GM12878 (cell line): Measurements from ENCODE around the gene SLC11A2. TPM values are rescaled to one million over a fixed set of nuclear protein-coding genes. Genes with fewer than 3 reads are reported as not detected.

Source experiments
- ATAC-seq: fragments of 200-7000 bp; cut with Tn5 transposase; 3 replicates; pipeline ENCODE4 v1.9.1; 2020; ENCODE audit warnings: mild to moderate bottlenecking, moderate library complexity
- BruUV-seq: library from RNA; stranded (reverse); fragments of 400-500 nt; replicated peaks from 2 replicates; lab custom pipeline; 2021; lab: Mats Ljungman, UMichigan
- CTCF ChIA-PET: fragments of 300-600 bp; sonication (Branson Sonifier 250); formaldehyde crosslinking; extraction: SDS; loops from one replicate; lab custom pipeline; 2021; ENCODE audit warnings: inconsistent platforms; lab: Yijun Ruan, JAX
- POLR2A ChIA-PET: fragments of 350-600 bp; formaldehyde crosslinking; extraction: SDS; loops from one replicate; lab custom pipeline; 2021; ENCODE audit warnings: inconsistent platforms; lab: Charles Lee
- RAD21 ChIA-PET: fragments of 300-600 bp; sonication (Branson Sonifier 250); formaldehyde crosslinking; loops from one replicate; lab custom pipeline; 2023; ENCODE audit warnings: antibody characterized with exemption; ENCODE audit not compliant: unreplicated experiment; lab: Charles Lee
- SMC1A ChIA-PET: fragments of 300-600 bp; sonication (Branson Sonifier 250); formaldehyde crosslinking; loops from one replicate; lab custom pipeline; 2023; ENCODE audit not compliant: unreplicated experiment, uncharacterized antibody; lab: Charles Lee
- DNase-seq: peaks from one replicate; pipeline ENCODE4 v3.0.0-alpha.2; 2011; ENCODE audit warnings: low read depth, low spot score
- FAIRE-seq: peaks from 3 replicates; lab custom pipeline; 2011; peaks lifted over from hg19 to GRCh38; lab: Jason Lieb, UNC
- H2AFZ ChIP-seq: 2 replicates; pipeline ENCODE4 v1.6.0; 2011; ENCODE audit warnings: low read depth, low read length, control low read depth; ENCODE audit not compliant: control insufficient read depth
- H3K27ac ChIP-seq: 2 replicates; pipeline ENCODE4 v1.5.1; 2011; ENCODE audit warnings: control low read depth; ENCODE audit not compliant: control insufficient read depth, insufficient read depth
- H3K27me3 ChIP-seq, 2 experiments: replicated peaks in 1 of 2; 2 replicates each; pipeline versions ENCODE4 v1.6.0 to v1.6.1; 2011; ENCODE audit warnings: low read length in 1 of 2; ENCODE audit not compliant: control insufficient read depth in 2 of 2, insufficient read depth in 2 of 2
- H3K36me3 ChIP-seq, 2 experiments: 2 replicates each; pipeline ENCODE4 v1.5.1; 2011; ENCODE audit warnings: low read length in 1 of 2; ENCODE audit not compliant: control insufficient read depth in 2 of 2, insufficient read depth in 2 of 2
- H3K4me1 ChIP-seq: 2 replicates; pipeline ENCODE4 v1.6.1; 2011; ENCODE audit warnings: mild to moderate bottlenecking, low read length, moderate library complexity, mixed read lengths; ENCODE audit not compliant: control insufficient read depth, insufficient read depth
- H3K4me2 ChIP-seq: 2 replicates; pipeline ENCODE4 v1.6.0; 2011; ENCODE audit warnings: control low read depth; ENCODE audit not compliant: control insufficient read depth, insufficient read depth
- H3K4me3 ChIP-seq: fragments of 200-600 bp; sonication (generic); 2 replicates; pipeline ENCODE4 v1.5.1; 2016
- H3K79me2 ChIP-seq: 2 replicates; pipeline ENCODE4 v1.6.0; 2011; ENCODE audit warnings: low read length; ENCODE audit not compliant: control insufficient read depth, insufficient read depth
- H3K9ac ChIP-seq: 2 replicates; pipeline ENCODE4 v1.8.0; 2011; ENCODE audit warnings: low read length, control low read depth, mixed read lengths; ENCODE audit not compliant: control insufficient read depth, insufficient read depth
- H3K9me3 ChIP-seq: replicated peaks from 3 replicates; pipeline ENCODE4 v1.5.1; 2011; ENCODE audit warnings: mild to moderate bottlenecking, low read length; ENCODE audit not compliant: control insufficient read depth, insufficient read depth
- H4K20me1 ChIP-seq: 2 replicates; pipeline ENCODE4 v1.6.0; 2011; ENCODE audit not compliant: control insufficient read depth, insufficient read depth
- CBFB ChIP-seq: IDR thresholded peaks from 2 replicates; pipeline ENCODE4 v1.6.1; 2016; ENCODE audit warnings: antibody characterized with exemption, low read depth
- CBX5 ChIP-seq: sonication (generic); IDR thresholded peaks from 2 replicates; pipeline ENCODE4 v1.6.1; 2016; ENCODE audit warnings: low read depth, moderate library complexity, mild to moderate bottlenecking, inconsistent platforms
- CHD2 ChIP-seq: IDR thresholded peaks from 2 replicates; pipeline ENCODE4 v1.6.1; 2011; ENCODE audit warnings: low read depth, low read length, improper control_type of control experiment, borderline replicate concordance
- CREM ChIP-seq: IDR thresholded peaks from 2 replicates; pipeline ENCODE4 v1.6.1; 2014; ENCODE audit warnings: antibody characterized with exemption, low read depth
- ETV6 ChIP-seq, 2 experiments: fragments of 450-650 bp in 1 of 2; IDR thresholded peaks in 1 of 2; conservative IDR thresholded peaks in 1 of 2; 2 replicates each; pipeline ENCODE4 v1.6.1; 2014; ENCODE audit warnings: antibody characterized with exemption in 1 of 2, borderline replicate concordance in 1 of 2, low read depth in 1 of 2, mild to moderate bottlenecking in 1 of 2, moderate library complexity in 1 of 2
- HDAC2 ChIP-seq: fragments of 200-600 bp; sonication (generic); IDR thresholded peaks from 2 replicates; pipeline ENCODE4 v1.6.1; 2017
- NR2C1 ChIP-seq: fragments of 450-650 bp; IDR thresholded peaks from 2 replicates; pipeline ENCODE4 v1.6.1; 2017; ENCODE audit warnings: antibody characterized with exemption, mild to moderate bottlenecking, moderate library complexity
- NR2F1 ChIP-seq: fragments of 450-650 bp; conservative IDR thresholded peaks from 2 replicates; pipeline ENCODE4 v1.6.1; 2017; ENCODE audit warnings: mild to moderate bottlenecking
- PAX8 ChIP-seq: fragments of 450-650 bp; IDR thresholded peaks from 2 replicates; pipeline ENCODE4 v1.6.1; 2017; ENCODE audit warnings: mild to moderate bottlenecking, moderate library complexity
- ZNF24 ChIP-seq: fragments of 450-650 bp; IDR thresholded peaks from 2 replicates; pipeline ENCODE4 v1.6.1; 2017; ENCODE audit warnings: antibody characterized with exemption, mild to moderate bottlenecking
- ZNF622 ChIP-seq: fragments of 450-650 bp; IDR thresholded peaks from 2 replicates; pipeline ENCODE4 v1.6.1; 2017; ENCODE audit warnings: mild to moderate bottlenecking, inconsistent platforms
- WGBS: methylation state at CpG from one replicate; pipeline ENCODE4 v1.1.6; 2016; ENCODE audit warnings: low lambda C conversion rate; ENCODE audit not compliant: insufficient replicate concordance, insufficient coverage; ENCODE audit errors: missing lambda C conversion rate; 5-methylcytosine and 5-hydroxymethylcytosine counted together
- in situ Hi-C: fragments of 300-500 bp; cut with MboI; formaldehyde crosslinking; loops from 9 replicates; pipeline ENCODE4 v1.14.3; 2018; ENCODE audit warnings: mixed read lengths
- intact Hi-C: fragments of 100-400 bp; cut with micrococcal nuclease; formaldehyde crosslinking; loops from one replicate; pipeline ENCODE4 v1.14.2; 2022; ENCODE audit not compliant: unreplicated experiment
- polyA plus RNA-seq, 11 experiments: library from polyadenylated mRNA; depleted of rRNA in 4 of 11; unstranded in 6 of 11; stranded (reverse) in 5 of 11; fragments of >200 nt; fragmentation: Nextera tagmentation in 4 of 11; fragmentation: Illumina TruSeq in 1 of 11; extraction: Ambion mirVana in 4 of 11; extraction: Trizol in 1 of 11; gene quantifications; 1 replicate in 1 of 11; 2 replicates in 10 of 11; pipeline versions ENCODE4 v1.2.1 to v1.2.3, GENCODE V29; 2011 to 2016; ENCODE audit warnings: inconsistent platforms in 2 of 11, missing spikeins in 2 of 11, low read depth in 1 of 11
- total RNA-seq, 4 experiments: library from RNA; depleted of rRNA in 3 of 4; stranded (reverse); fragments of >200 nt in 3 of 4; fragmentation: Illumina TruSeq in 1 of 4; extraction: Trizol in 1 of 4; gene quantifications; 2 replicates each; pipeline versions ENCODE4 v1.2.1 to v1.2.3, GENCODE V29; 2013 to 2021
- TF ChIP-seq, protein P1 (sequence below): fragments of 450-650 bp; IDR thresholded peaks from 2 replicates; pipeline ENCODE4 v1.6.1; 2017; ENCODE audit warnings: mild to moderate bottlenecking, moderate library complexity
- TF ChIP-seq, protein P2 (sequence below): IDR thresholded peaks from 2 replicates; pipeline ENCODE4 v1.6.1; 2011; ENCODE audit warnings: low read depth, mild to moderate bottlenecking, low read length, moderate library complexity, borderline replicate concordance; ENCODE audit errors: extremely low read depth

The SLC11A2 gene
- total and polyA plus RNA-seq, 10 of the 15 experiments (the other 5 are each of a cell fraction or from before 2014, with no cell fraction given) = 6.2 to 29.4 (median 15.6) TPM

DNA sequence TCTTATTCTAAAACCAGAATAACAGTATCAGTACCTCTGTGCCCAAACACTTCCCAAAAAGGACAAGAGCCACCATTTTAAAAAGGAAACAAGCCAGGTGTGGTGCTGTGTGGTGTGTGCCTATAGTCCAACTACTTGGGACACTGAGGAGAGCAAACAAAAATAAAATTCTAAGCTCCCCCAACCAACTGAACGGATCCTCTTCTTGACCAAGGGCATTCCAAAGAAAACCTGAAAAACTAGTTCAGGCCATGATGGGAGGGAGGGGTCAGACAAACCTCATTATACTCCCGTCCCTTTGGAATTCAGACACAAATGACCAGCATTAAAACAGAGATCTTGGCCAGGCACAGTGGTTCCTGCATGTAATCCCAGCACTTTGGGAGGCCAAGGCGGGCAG is 20.5 kb downstream of the SLC11A2 start:
- no peak for ATAC-seq
- H3K79me2 ChIP-seq = no peaks in the 10 kb centered on the region; the same call in 1 of the 2 replicates
- H3K27ac ChIP-seq = no peak overlapping the region
- H3K9me3 ChIP-seq = no peaks in the 10 kb centered on the region
- WGBS = 95% methylated on average over 3 of the region's 3 CpGs
- BruUV-seq = no TSS peak
- SMC1A ChIA-PET = interaction anchor here (1.2 kb wide), 1 partner anchor 18 kb away, joined by 7 read pairs; no protein-coding TSS in a partner anchor
- no peak for FAIRE-seq
- H3K4me3 ChIP-seq = no peak overlapping the region
- H4K20me1 ChIP-seq = no peaks in the 10 kb centered on the region
- peaks cover 2 to 8% of the 10 kb centered on the region in 2 experiments for H3K36me3 ChIP-seq
- no peaks in the 10 kb centered on the region; the same call in 1 of the 2 replicates for H3K4me1 ChIP-seq
- no peak for TF ChIP-seq CBFB
- TF ChIP-seq NR2C1 = no peak
- TF ChIP-seq PAX8 = no peak
- TF ChIP-seq CBX5 = no peak
- no peak for TF ChIP-seq ZNF622
- no peak for TF ChIP-seq ETV6 (conservative IDR thresholded peaks at IDR 0.05 in 1 of 2, IDR thresholded peaks at IDR 0.05 in 1 of 2; ENCODE audit: borderline replicate concordance in 1 of 2, low read depth in 1 of 2)
- TF ChIP-seq NR2F1 = no peak
- TF ChIP-seq CREM = no peak
- no peak for TF ChIP-seq HDAC2
- TF ChIP-seq, all 136 proteins: peak for 0
- no peak overlapping the region for H3K4me2 ChIP-seq
- no peak overlapping the region for H3K9ac ChIP-seq
- CTCF ChIA-PET = no interaction called here
- intact Hi-C loops = no loop called here
- H2AFZ ChIP-seq = no peak overlapping the region
- RAD21 ChIA-PET = no interaction called here
- in situ Hi-C loops = no loop called here
- H3K27me3 ChIP-seq = no peaks in the 10 kb centered on the region
- POLR2A ChIA-PET = no interaction called here
- no peak for DNase-seq

DNA sequence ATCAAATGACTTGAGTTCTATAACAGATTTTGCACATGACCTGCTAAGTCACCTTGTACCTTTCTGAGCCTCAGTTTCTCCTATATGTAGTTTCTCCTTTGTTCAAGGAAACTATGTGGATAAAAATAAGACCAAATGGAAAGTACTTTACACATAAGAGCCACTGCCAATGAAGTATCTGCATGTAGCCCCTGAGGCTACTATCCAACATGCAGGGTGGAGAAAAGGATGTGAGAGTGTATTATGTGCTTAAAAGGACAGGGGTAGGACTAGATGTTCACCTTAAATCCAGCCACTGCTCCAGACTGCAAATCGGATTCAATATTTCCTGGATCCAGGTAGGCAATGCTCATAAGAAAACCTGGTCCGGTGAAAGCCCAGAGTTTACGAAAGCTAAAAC is 21.2 kb downstream of the SLC11A2 start:
- H3K27ac ChIP-seq = no peak overlapping the region
- H3K4me2 ChIP-seq = no peak overlapping the region
- intact Hi-C loops = no loop called here
- FAIRE-seq (no peak), ATAC-seq (no peak), DNase-seq (no peak)
- in situ Hi-C loops = no loop called here
- ChIA-PET SMC1A (interaction anchor here (1.2 kb wide), 1 partner anchor 17 kb away, joined by 7 read pairs; no protein-coding TSS in a partner anchor), POLR2A (no interaction called here), CTCF (interaction anchor here (1.0 kb wide), 1 partner anchor 179 kb away, joined by 3 read pairs; no protein-coding TSS in a partner anchor), RAD21 (no interaction called here)
- H3K79me2 ChIP-seq = no peaks in the 10 kb centered on the region; the same call in 1 of the 2 replicates
- WGBS = 94% methylated on average over 3 of the region's 3 CpGs
- no peak overlapping the region for H2AFZ ChIP-seq
- H3K36me3 ChIP-seq = peaks cover 2 to 8% of the 10 kb centered on the region in 2 experiments
- H3K27me3 ChIP-seq = no peaks in the 10 kb centered on the region
- no peak overlapping the region for H3K4me3 ChIP-seq
- H3K4me1 ChIP-seq = no peaks in the 10 kb centered on the region; the same call in 1 of the 2 replicates
- H3K9ac ChIP-seq = no peak overlapping the region
- BruUV-seq = no TSS peak
- no peaks in the 10 kb centered on the region for H4K20me1 ChIP-seq
- H3K9me3 ChIP-seq = no peaks in the 10 kb centered on the region
- TF ChIP-seq CHD2 (no peak), ZNF24 (no peak)
- TF ChIP-seq, protein P1, sequence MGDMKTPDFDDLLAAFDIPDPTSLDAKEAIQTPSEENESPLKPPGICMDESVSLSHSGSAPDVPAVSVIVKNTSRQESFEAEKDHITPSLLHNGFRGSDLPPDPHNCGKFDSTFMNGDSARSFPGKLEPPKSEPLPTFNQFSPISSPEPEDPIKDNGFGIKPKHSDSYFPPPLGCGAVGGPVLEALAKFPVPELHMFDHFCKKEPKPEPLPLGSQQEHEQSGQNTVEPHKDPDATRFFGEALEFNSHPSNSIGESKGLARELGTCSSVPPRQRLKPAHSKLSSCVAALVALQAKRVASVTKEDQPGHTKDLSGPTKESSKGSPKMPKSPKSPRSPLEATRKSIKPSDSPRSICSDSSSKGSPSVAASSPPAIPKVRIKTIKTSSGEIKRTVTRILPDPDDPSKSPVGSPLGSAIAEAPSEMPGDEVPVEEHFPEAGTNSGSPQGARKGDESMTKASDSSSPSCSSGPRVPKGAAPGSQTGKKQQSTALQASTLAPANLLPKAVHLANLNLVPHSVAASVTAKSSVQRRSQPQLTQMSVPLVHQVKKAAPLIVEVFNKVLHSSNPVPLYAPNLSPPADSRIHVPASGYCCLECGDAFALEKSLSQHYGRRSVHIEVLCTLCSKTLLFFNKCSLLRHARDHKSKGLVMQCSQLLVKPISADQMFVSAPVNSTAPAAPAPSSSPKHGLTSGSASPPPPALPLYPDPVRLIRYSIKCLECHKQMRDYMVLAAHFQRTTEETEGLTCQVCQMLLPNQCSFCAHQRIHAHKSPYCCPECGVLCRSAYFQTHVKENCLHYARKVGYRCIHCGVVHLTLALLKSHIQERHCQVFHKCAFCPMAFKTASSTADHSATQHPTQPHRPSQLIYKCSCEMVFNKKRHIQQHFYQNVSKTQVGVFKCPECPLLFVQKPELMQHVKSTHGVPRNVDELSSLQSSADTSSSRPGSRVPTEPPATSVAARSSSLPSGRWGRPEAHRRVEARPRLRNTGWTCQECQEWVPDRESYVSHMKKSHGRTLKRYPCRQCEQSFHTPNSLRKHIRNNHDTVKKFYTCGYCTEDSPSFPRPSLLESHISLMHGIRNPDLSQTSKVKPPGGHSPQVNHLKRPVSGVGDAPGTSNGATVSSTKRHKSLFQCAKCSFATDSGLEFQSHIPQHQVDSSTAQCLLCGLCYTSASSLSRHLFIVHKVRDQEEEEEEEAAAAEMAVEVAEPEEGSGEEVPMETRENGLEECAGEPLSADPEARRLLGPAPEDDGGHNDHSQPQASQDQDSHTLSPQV = no peak
- TF ChIP-seq, protein P2, sequence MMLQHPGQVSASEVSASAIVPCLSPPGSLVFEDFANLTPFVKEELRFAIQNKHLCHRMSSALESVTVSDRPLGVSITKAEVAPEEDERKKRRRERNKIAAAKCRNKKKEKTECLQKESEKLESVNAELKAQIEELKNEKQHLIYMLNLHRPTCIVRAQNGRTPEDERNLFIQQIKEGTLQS = no peak
